H7 (cell line): ENCODE measurements around the gene COA7. TPM values are rescaled to one million over a fixed set of nuclear protein-coding genes. Genes with fewer than 3 reads are reported as not detected.
"Not testable (repeated sequence)": the region's sequence is repeated elsewhere in the genome, so short reads cannot be mapped to it uniquely, and the experiment has no call there.

ENCODE experiments used
- DNase-seq: peaks from one replicate; pipeline ENCODE4 v3.0.0; 2012
- H3K27me3 ChIP-seq: 2 replicates; pipeline ENCODE4 v1.6.0; 2011; ENCODE audit warnings: mild to moderate bottlenecking, low read length; ENCODE audit not compliant: control insufficient read depth, insufficient read depth
- H3K36me3 ChIP-seq: replicated peaks from 2 replicates; pipeline ENCODE4 v1.5.1; 2011; ENCODE audit warnings: low read length; ENCODE audit not compliant: control insufficient read depth, insufficient read depth
- H3K4me3 ChIP-seq: 2 replicates; pipeline ENCODE4 v1.5.1; 2011; ENCODE audit warnings: low read depth, mild to moderate bottlenecking, control low read depth, low read length, moderate library complexity; ENCODE audit not compliant: insufficient read depth
- total RNA-seq: library from RNA; depleted of rRNA; stranded (reverse); fragments of >200 nt; shearing (Covaris generic); gene quantifications from 2 replicates; pipeline ENCODE4 v1.2.3, GENCODE V29; 2014; rRNA removed

Gene COA7
- total RNA-seq: 23.3 and 30.0 TPM in 2 replicates

DNA sequence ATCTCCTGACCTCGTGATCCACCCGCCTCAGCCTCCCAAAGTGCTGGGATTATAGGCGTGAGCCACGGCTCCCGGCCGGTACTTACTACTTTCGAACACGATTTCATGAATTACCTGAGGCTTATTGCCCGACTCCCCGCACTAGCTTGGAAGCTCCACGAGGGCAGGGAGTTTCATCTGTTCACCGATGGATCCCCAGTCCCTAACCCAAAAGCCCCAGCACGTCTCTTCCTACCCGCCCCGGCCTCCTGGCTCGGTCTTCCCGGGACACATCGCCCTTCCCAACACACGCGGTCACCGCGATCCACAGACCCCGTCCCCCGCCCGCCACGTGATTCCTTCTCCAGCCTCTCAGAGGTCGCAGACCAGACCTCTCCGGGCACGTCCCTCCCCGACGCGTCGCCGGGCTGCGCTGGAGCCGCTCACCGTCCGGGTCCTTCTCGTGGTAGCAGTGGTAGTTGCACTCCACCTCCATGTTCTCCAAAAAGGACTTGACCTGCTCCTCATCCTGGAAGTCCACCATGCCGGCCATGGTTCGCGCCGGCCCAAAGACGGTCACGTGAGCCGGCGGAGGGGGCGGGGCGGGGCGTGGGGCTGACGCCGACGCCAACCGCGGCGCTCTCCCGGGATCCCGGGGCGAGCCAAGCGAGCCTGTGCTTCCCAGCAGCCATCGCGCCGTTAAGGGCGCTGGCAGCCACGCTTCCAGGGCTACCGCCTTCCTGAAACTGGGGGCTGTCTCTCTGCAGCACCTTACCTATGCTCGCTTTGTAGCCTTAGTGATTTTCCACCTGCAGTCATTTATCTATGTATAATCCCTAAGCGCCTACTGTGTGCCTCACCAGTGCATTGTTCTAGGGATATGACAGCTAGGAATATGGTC lies at the start of gene COA7:
COA7 (minus strand) TSS at position 553 of the 880 bp plus-strand sequence; CDS start at position 532, 21 bp downstream.
- H3K4me3 ChIP-seq: peak within 1 kb of the TSS; percentile 89
- DNase-seq: peak; percentile 89
- H3K36me3 ChIP-seq: no peaks in the 10 kb centered on the region; the same call in 1 of the 2 replicates
- H3K27me3 ChIP-seq: peaks cover 1% of the 10 kb centered on the region; the same call in 1 of the 2 replicates

DNA sequence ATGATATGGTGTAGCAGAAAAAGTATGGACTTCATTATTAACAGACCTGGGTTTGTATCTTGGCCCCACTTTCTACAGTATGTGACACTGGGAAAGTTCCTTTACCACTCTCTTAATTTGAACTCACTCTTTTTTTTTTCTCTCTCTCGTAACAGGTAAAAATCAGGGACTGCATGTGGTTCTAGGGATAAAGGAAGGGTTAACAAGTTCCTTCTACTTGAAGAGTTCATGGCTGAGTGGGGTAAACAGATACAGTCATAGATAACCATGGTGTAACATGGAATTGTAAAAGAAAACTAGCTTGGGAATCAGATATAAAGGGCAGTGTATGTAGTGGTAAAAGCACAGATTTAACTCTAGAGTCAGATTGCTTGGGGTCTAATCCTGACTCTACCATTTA lies 49.3 kb upstream of the COA7 start:
- no peak for DNase-seq
- Histone ChIP-seq H3K36me3 (no peaks in the 10 kb centered on the region), H3K4me3 (no peak overlapping the region), H3K27me3 (no peaks in the 10 kb centered on the region)

DNA sequence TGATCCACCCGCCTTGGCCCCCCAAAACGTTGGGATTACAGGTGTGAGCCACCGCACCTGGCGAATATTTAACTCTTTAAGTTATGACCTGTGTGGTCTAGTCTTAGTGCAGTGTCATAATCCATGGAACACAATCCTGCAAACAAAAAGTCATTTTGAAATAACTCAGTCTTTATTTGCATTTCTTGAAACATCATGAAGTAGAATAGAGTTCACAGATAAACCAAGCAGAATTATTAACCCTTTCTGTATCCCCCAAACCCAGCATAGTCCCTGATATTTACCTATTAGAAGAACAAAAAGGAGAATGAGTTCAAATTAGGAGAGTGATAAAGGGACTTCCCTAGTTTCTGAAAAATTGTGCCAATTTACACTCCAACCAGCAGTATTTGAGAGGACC lies 48.0 kb upstream of the COA7 start:
- no peaks in the 10 kb centered on the region for H3K27me3 ChIP-seq
- H3K36me3 ChIP-seq: no peaks in the 10 kb centered on the region
- no peak overlapping the region for H3K4me3 ChIP-seq
- DNase-seq: no peak

DNA sequence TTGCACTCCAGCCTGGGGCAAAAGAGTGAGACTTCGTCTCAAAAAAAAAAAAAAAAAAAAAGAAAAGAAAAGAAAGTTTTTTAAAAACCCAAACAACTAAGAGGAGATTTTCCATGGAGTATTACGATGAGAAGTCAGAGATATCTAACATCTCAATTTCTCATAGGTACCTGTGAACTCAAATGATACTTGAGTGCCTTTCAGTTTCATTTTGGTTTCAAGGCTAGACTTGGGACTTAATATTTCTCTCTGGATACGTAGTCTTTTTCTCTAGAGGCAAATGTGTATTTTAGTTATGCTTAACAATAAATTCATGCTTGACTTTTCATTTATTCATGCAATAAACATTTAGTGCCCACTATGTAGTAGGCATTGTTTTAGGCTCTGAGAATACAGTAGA lies 43.1 kb upstream of the COA7 start:
- Histone ChIP-seq H3K36me3 (no peaks in the 10 kb centered on the region), H3K27me3 (no peaks in the 10 kb centered on the region), H3K4me3 (no peak overlapping the region)
- no peak for DNase-seq

DNA sequence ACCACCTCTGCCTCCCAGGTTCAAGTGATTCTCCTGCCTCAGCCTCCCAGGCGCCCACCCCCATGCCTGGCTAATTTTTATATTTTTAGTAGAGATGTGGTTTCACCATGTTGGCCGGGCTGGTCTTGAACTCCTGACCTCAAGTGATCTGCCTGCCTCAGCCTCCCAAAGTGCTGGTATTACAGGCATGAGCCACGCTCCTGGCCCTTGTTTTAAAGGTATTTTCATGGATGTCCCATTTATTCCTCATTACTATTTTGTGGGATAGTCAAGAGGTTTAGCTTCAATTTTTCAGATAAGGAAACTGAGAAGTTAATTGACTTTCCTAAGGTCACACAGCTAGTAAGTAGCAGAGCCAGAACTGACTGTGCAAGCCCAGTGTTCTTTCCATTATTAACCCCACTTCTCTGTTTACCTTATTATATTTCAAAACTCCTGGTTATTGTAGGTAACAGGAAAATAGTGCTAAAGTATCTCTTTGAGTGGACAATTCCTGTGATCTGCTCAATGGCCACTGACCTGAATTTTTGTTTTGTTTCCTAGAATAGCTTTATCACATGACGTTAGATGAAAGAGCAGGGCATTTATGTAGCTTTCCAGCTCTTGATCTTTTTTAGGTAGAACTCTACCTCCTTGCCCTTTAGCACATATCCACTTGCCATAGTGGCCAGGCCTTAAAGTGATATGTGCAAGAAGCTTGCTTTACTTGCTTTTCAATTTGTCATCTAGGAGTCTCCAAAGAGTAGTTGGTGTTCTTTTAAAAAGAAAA lies 41.7 kb upstream of the COA7 start:
- Histone ChIP-seq H3K27me3 (no peaks in the 10 kb centered on the region), H3K36me3 (no peaks in the 10 kb centered on the region), H3K4me3 (no peak overlapping the region)
- DNase-seq: no peak

DNA sequence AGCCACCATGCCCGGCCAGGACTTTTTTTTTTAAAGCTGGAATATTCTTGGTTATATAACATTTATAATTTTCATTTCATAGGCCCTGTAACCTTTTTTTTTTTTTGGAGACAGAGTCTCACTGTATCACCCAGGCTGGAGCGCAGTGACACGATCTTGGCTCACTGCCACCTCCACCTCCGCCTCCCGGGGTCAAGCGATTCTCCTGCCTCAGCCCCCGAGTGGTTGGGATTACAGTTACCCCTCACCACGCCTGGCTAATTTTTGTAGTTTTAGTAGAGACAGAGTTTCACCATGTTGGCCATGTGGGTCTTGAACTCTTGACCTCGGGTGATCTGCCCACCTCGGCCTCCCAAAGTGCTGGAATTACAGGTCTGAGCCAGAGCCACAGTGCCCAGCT lies 40.7 kb upstream of the COA7 start:
- no peak overlapping the region for H3K4me3 ChIP-seq
- DNase-seq: no peak
- no peaks in the 10 kb centered on the region for H3K27me3 ChIP-seq
- H3K36me3 ChIP-seq: no peaks in the 10 kb centered on the region

DNA sequence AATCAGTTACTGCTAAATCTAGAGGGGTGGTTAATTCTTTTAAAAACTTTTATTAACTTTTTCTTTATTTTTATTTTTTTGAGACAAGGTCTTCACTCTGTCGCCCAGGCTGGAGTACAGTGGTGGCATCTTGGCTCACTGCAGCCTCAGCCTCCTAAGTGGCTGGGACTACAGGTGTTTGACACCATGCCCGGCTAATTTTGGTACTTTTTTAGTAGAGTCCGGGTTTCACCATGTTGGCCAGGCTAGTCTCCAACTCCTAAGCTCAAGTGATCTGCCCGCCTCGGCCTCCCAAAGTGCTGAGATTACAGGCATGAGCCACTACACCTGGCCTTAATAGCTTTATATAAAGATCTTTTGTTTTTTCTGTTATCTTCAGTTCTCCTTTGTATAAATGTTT lies 40.0 kb upstream of the COA7 start:
- Histone ChIP-seq H3K36me3 (no peaks in the 10 kb centered on the region), H3K4me3 (no peak overlapping the region), H3K27me3 (no peaks in the 10 kb centered on the region)
- DNase-seq: no peak

DNA sequence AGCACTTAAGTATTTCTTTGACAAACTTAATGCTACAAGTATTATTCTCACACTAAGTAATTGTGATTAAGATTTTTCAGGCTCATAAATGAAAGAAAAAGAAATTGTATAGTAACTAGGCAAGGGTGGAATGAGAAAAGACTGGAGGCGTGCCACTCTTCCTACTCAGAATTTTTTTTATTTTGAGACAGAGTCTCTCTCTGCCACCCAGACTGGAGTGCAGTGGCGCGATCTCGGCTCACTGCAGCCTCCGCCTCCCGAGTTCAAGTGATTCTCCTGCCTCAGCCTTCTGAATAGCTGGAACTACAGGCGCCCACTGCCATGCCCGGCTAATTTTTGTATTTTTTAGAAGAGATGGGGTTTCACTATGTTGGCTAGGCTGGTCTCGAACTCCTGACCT lies 37.2 kb upstream of the COA7 start:
- not testable (repeated sequence) for H3K27me3 ChIP-seq, H3K36me3 ChIP-seq, DNase-seq, H3K4me3 ChIP-seq

DNA sequence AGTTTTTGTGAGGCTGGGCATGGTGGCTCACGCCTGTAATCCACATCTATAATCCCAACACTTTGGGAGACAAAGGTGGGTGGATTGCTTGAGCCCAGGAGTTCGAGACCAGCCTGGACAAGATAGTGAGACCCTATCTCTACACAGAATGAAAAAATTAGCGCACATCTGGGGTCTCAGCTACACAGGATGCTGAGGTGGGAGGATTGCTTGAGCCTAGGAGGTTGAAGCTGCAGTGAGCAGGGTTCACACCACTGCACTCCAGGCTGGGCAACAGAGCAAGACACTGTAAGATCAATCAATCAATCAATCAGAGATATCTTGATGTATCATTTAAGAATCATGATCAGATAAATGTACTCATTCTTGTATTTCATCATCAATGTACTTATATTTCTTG lies 35.2 kb upstream of the COA7 start:
- Histone ChIP-seq H3K4me3 (no peak overlapping the region), H3K36me3 (no peaks in the 10 kb centered on the region), H3K27me3 (no peaks in the 10 kb centered on the region)
- DNase-seq: no peak

DNA sequence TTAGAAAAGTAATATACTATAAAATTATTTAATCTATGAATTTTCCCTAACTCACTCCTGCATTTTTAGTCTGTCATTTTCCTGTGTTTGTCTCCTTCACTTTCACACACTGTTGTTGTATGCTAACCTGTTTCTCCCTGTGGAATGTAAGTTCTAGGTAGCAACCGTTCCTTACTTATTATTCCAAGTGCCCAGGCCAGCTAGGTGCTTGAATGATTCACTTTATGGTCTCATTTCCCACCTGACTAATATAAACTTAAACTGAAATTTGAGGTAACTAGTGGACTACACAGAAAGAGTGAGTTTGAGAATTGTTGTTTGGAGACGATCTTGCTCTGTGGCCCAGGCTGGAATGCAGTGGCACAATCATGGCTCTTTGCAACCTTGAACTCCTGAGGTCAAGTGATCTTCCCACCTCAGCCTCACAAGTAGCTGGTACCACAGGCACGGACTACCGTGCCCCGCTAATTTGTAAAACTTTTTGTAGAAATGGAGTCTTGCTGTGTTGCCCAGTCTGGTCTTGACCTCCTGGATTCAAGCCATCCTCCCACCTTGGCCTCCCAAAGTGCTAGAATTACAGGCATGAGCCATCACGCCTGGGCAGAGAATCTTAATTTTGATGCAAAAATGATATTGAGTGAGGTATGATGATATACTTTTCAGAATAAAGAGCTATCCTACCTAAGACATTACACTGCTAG lies 30.0 kb upstream of the COA7 start:
- no peak for DNase-seq
- Histone ChIP-seq H3K36me3 (no peaks in the 10 kb centered on the region), H3K27me3 (no peaks in the 10 kb centered on the region), H3K4me3 (no peak overlapping the region)

DNA sequence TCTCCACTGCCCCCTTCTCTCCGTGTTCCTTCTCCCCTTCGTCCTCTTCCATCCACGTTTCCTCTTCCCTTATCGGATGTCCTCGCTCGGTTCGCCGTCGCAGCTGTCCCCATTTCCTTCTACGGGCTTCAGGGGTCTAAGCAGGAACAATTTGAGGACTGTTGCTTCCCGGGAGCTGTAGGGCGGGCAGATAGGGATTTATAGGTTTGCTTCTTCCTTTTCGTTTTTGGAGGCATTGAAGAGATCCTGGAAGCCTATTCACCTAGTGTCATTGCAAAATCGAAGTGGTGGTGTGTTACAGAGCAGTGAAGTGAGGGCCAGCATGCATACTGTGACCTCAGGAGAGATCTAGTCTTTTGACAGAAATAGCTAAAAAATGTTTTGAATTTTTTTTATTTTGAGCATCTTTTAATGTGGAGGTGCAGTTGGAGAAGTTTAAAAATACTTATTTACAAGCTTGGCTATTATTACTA lies 29.0 kb upstream of the COA7 start:
- peak overlapping the region; percentile 70 for H3K4me3 ChIP-seq
- no peaks in the 10 kb centered on the region for H3K27me3 ChIP-seq
- no peaks in the 10 kb centered on the region for H3K36me3 ChIP-seq
- peak; percentile 32 for DNase-seq

DNA sequence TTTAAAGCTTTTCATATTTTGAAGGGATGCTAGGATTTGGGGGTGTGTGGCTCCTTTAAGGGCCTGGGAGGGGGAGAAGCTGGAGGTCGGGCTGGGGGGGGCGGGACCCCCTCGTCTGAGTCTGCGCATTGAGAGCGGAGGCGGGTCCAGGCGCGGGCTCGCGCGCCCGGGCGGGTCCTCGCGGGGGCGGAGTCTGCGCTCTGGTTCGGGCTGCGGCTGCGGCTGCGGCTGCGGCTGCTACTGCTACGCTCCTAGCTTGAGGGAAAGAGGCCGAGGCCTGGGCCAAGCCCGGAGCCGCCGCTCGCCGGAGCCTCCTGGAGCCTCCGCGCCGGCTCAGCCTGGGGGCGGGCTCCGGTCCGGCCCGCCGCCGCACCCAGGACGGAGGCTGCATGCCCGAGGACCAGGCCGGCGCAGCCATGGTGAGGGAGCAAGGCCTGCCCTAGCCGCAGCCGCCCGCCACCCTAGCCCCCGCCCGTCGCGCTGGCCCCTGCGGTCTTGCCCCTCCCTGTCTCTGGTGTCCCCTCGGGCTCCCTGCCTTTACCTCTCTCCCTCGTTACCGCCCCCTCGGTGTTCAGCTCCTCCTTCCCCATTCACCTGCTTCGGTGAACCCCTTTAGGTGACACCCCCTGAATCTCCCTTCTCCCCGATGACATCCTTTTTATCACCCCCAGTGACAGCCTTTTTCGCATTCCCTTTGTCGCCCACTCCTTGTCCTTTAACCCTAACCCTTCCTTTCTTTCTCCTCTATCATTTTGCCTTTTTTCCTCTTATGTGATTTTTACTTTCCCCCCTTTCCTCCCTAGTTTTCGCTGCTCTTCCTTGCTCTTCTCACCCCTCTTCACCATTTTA lies 28.3 kb upstream of the COA7 start, which contains the start of gene ZYG11B:
ZYG11B (plus strand) TSS at position 189 of the 849 bp plus-strand sequence; CDS start at position 390, 201 bp downstream.
- peak within 1 kb of the TSS; percentile 70 for H3K4me3 ChIP-seq
- DNase-seq: peak; percentile 99
- no peaks in the 10 kb centered on the region for H3K36me3 ChIP-seq
- no peaks in the 10 kb centered on the region for H3K27me3 ChIP-seq

DNA sequence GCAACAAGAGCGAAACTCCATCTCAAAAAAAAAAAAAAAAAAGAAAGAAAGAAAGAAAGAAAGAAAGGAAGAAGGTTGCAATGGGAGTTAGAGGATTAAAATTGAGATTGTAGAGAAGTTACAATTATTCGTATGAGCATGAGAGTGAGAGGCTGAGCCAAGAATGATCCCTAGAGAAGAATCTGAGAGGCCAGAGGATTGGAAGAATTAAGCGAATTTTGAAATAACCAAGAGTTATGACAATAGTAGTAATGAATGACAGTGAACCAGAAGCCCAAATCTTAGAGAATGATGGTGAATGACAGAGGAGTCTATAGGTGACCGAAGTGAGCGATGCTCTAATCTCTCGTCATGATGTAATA lies 27.7 kb upstream of the COA7 start:
- Histone ChIP-seq H3K4me3 (0 out of 2 replicates have a peak overlapping the region, but pooled peaks have one; percentile 3), H3K36me3 (no peaks in the 10 kb centered on the region), H3K27me3 (no peaks in the 10 kb centered on the region)
- DNase-seq: no peak

DNA sequence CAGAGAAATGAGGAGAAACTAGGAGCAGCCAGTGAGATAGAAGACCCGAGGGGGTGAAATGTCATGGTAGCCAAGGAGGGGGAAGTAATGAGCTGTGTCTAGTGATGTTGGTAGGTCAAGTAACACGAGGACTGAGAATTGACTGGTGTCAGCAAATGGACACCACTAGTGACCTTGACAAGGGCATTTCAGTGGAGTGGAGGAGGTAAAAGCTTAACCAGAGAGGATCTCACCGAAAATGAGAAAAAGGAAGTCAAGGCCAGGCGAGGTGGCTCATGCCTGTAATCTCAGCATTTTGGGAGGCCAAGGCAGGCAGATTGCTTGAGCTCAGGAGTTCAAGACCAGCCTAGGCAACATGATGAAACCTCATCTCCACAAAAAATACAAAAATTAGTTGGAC lies 25.1 kb upstream of the COA7 start:
- H3K4me3 ChIP-seq: no peak overlapping the region
- no peaks in the 10 kb centered on the region for H3K27me3 ChIP-seq
- DNase-seq: no peak
- H3K36me3 ChIP-seq: no peaks in the 10 kb centered on the region
